Effector memory CD8-positive, alpha-beta T cell (primary cell): ENCODE measurements around the gene ASS1.

Source experiments
- ATAC-seq: fragments of 150-1000 bp; cut with Tn5 transposase; replicated peaks from 2 replicates; pipeline ENCODE4 v1.10.0; 2021; ENCODE audit warnings: mild to moderate bottlenecking, moderate library complexity
- DNase-seq, 3 experiments: peaks; one replicate each; pipeline ENCODE4 v3.0.0; 2021
- H3K27ac Mint-ChIP-seq, 2 donors: one replicate each; pipeline ENCODE4 v1.8.0; 2022; ENCODE audit warnings: mild to moderate bottlenecking in 2 of 2, mixed read lengths in 2 of 2, moderate library complexity in 2 of 2
- H3K27me3 Mint-ChIP-seq, 2 donors: one replicate each; pipeline ENCODE4 v1.8.0; 2022; ENCODE audit warnings: mixed read lengths in 2 of 2
- H3K36me3 Mint-ChIP-seq: one replicate; pipeline ENCODE4 v1.8.0; 2022; ENCODE audit warnings: mild to moderate bottlenecking, moderate library complexity, mixed read lengths; ENCODE audit not compliant: insufficient read depth
- H3K4me1 Mint-ChIP-seq, 2 donors: one replicate each; pipeline ENCODE4 v1.8.0; 2022; ENCODE audit warnings: low read depth in 2 of 2, mixed read lengths in 2 of 2
- H3K4me3 Mint-ChIP-seq, 2 donors: one replicate each; pipeline ENCODE4 v1.8.0; 2022; ENCODE audit warnings: mild to moderate bottlenecking in 2 of 2, mixed read lengths in 2 of 2, moderate library complexity in 2 of 2
- H3K9me3 Mint-ChIP-seq, 2 donors: one replicate each; pipeline ENCODE4 v1.8.0; 2022; ENCODE audit warnings: mixed read lengths in 2 of 2

The ASS1 gene

DNA sequence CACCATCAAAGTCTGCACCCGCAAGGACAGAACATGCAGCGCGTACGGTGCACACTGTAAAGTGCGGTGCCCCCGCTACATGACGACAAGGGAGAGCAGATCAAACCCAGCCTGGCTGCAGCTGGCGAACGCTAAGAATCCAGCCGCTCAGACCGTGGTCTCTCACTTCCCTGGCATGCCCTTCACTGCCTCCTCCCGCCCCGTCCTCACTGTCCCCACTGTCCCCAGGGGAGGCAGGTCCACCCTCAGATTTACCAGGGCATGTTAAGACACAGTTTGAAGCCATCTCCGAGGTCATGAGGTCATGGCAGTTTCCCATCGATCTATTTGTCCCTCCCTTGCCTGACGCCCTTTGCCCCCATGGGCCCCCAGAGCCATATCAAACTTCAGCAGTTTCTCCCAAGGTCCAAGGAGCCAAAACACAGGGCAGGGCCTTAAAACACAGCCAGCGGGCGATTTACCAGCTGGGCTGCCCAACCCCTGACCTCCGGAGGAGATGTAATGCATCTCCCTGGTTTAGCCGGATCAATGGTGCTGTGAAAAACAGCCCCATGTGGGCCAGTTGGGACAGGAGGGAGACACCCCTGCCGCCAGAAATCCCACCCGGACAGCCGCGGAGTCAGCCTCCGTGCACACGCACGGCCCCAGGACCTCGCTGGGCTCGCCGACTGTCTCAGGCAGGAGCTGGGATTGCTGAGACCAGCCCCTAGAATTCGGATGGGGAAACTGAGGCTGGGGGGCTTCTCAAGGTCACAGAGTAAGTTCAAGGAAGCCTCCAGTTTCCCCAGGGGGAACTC is 82.3 kb downstream of the ASS1 start:
- DNase-seq, result no peak
- ATAC-seq, result no peak
- Mint-ChIP-seq H3K4me3 (no peak overlapping the region), H3K27ac (no peak overlapping the region), H3K9me3 (no peaks in the 10 kb centered on the region), H3K36me3 (no peaks in the 10 kb centered on the region), H3K27me3 (peaks cover 21 to 47% of the 10 kb centered on the region in 2 donors), H3K4me1 (peaks cover 0 to 5% of the 10 kb centered on the region in 2 donors)

- DNase-seq (no peak), ATAC-seq (no peak)
- H3K36me3 Mint-ChIP-seq, result peaks cover 3% of the 10 kb centered on the region
- peaks cover 0 to 5% of the 10 kb centered on the region in 2 donors for H3K4me1 Mint-ChIP-seq
- H3K27me3 Mint-ChIP-seq, result peaks cover 26 to 47% of the 10 kb centered on the region in 2 donors
- H3K9me3 Mint-ChIP-seq, result no peaks in the 10 kb centered on the region
- no peak overlapping the region for H3K4me3 Mint-ChIP-seq
- H3K27ac Mint-ChIP-seq, result no peak overlapping the region
Observed at GRCh38 chr9:130527651-130528310, 83.0 kb downstream of the ASS1 start.

DNA sequence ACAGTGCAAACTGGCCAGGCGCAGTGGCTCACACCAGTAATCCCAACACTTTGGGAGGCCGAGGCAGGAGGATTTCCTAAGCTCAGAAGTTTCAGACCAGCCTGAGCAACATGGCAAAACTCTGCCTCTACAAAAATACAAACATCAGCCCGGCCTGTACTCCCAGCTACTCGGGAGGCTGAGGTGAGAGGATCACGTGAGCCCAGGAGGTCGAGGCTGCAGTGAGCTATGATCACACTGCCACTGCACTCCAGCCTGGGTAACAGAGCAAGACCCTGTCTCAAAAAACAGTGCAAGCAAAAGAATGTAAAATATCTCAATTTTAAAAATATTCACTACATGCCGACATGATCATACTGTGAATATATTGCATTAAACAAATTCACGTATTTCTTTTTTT is 83.9 kb downstream of the ASS1 start:
- Mint-ChIP-seq H3K4me1 (peaks cover 0 to 5% of the 10 kb centered on the region in 2 donors), H3K4me3 (no peak overlapping the region), H3K9me3 (no peaks in the 10 kb centered on the region), H3K27me3 (peaks cover 27 to 47% of the 10 kb centered on the region in 2 donors), H3K27ac (no peak overlapping the region), H3K36me3 (peaks cover 3% of the 10 kb centered on the region)
- DNase-seq (no peak), ATAC-seq (no peak)

GRCh38 chr9:130530938-130531337 is 86.2 kb downstream of the ASS1 start:
- no peaks in the 10 kb centered on the region for H3K9me3 Mint-ChIP-seq
- H3K36me3 Mint-ChIP-seq, result peaks cover 3% of the 10 kb centered on the region
- ATAC-seq, result no peak
- peaks cover 39 to 63% of the 10 kb centered on the region in 2 donors for H3K27me3 Mint-ChIP-seq
- H3K4me3 Mint-ChIP-seq, result no peak overlapping the region
- DNase-seq, result no peak
- H3K4me1 Mint-ChIP-seq, result peaks cover 4 to 9% of the 10 kb centered on the region in 2 donors
- no peak overlapping the region for H3K27ac Mint-ChIP-seq

- H3K4me1 Mint-ChIP-seq, result peaks cover 5 to 9% of the 10 kb centered on the region in 2 donors
- H3K4me3 Mint-ChIP-seq, result no peak overlapping the region
- H3K27me3 Mint-ChIP-seq, result peaks cover 43 to 63% of the 10 kb centered on the region in 2 donors
- H3K9me3 Mint-ChIP-seq, result no peaks in the 10 kb centered on the region
- DNase-seq (no peak), ATAC-seq (no peak)
- H3K36me3 Mint-ChIP-seq, result peaks cover 3% of the 10 kb centered on the region
- H3K27ac Mint-ChIP-seq, result no peak overlapping the region
Observed at GRCh38 chr9:130531670-130532069, 86.9 kb downstream of the ASS1 start.

DNA sequence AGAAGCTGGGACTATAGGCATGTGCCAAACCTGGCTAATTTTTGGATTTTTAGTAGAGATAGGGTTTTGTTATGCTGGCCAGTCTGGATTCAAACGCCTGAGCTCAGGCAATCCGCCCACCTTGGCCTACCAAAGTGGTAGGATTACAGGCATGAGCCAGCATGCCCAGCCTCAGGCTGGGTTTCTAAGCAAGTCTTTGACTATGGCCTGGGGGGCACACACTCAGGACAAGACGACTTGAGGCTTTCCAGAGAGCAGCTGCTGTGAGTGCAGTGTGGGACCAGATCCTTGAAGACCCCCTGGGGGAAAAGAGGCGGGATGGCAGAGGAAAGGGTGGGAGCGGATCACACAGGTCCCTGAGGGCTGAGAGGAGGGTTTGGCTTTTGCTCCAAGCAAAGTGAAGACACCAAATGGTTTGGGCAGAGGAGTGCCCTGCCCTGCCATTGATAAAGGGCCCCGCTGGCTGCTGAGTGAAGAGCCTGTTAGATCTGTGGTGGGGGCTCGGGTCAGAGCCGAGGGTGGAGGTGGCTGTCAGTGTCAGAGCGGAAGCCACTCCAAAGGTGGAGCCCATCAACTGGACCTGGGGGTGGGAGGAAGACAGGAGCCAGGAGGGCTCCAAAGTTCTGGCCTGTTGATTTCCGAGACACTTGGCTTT is 87.8 kb downstream of the ASS1 start:
- H3K4me3 Mint-ChIP-seq, result no peak overlapping the region
- peaks cover 8 to 10% of the 10 kb centered on the region in 2 donors for H3K4me1 Mint-ChIP-seq
- no peaks in the 10 kb centered on the region for H3K9me3 Mint-ChIP-seq
- H3K36me3 Mint-ChIP-seq, result peaks cover 3% of the 10 kb centered on the region
- DNase-seq (no peak), ATAC-seq (no peak)
- H3K27ac Mint-ChIP-seq, result no peak overlapping the region
- peaks cover 43 to 63% of the 10 kb centered on the region in 2 donors for H3K27me3 Mint-ChIP-seq

DNA sequence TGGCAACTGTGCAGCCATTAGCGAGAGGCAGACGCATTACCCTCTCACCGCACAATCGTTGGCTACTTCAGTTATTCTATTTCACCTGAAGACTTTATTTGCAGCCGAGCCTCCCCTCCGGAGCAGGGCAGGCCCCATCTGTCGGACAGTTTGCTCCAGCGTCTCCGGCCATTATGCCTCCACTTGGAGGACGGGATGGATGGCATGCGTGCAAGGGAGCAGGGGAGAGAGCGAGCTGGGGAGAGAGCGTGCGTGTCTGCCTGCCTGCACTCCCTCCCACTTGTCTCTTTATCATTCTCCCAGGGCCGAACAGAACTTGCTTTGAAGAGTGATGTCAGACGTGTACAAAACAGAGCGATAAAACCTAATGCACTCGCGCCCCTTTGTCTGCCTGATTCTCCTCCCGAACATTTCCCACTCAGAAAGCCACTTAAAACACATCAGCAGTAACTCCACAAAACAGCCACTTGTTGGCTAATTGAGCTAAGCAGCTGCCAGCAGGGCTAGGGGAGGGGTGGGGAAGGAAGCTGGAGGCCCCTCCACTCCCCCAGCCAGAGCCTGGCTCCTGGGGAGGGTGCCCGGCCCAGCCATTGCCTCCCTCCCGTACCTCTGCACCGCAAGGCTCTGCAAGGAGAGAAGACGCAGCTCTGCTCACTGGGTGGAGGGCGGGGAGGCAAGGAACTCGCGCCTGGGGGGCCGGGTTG is 91.2 kb downstream of the ASS1 start:
- Mint-ChIP-seq H3K36me3 (peaks cover 3% of the 10 kb centered on the region), H3K4me3 (no peak overlapping the region), H3K27ac (no peak overlapping the region), H3K27me3 (peaks cover 77 to 86% of the 10 kb centered on the region in 2 donors), H3K9me3 (no peaks in the 10 kb centered on the region), H3K4me1 (peaks cover 12 to 13% of the 10 kb centered on the region in 2 donors)
- ATAC-seq, result no peak
- DNase-seq, result no peak

- no peak for ATAC-seq
Observed at GRCh38 chr9:130536701-130537107, 91.9 kb downstream of the ASS1 start.

GRCh38 chr9:130537346-130538050 is 92.7 kb downstream of the ASS1 start:
- peaks cover 82 to 94% of the 10 kb centered on the region in 2 donors for H3K27me3 Mint-ChIP-seq
- no peak for DNase-seq
- no peak overlapping the region for H3K27ac Mint-ChIP-seq
- peaks cover under 1% of the 10 kb centered on the region for H3K36me3 Mint-ChIP-seq
- H3K9me3 Mint-ChIP-seq, result no peaks in the 10 kb centered on the region
- H3K4me1 Mint-ChIP-seq, result peaks cover 12 to 13% of the 10 kb centered on the region in 2 donors
- no peak for ATAC-seq
- H3K4me3 Mint-ChIP-seq, result no peak overlapping the region

More at GRCh38 chr9:130536701-130537107, 91.9 kb downstream of the ASS1 start:
- Mint-ChIP-seq H3K27ac (peak overlapping the region in 1 of 2 donors; percentile 76), H3K27me3 (peaks cover 82 to 91% of the 10 kb centered on the region in 2 donors), H3K9me3 (no peaks in the 10 kb centered on the region), H3K4me1 (peaks cover 12 to 13% of the 10 kb centered on the region in 2 donors), H3K36me3 (peaks cover 3% of the 10 kb centered on the region), H3K4me3 (peak overlapping the region in 1 of 2 donors; percentile 29)
- no peak for DNase-seq

GRCh38 chr9:130539420-130540223 is 94.9 kb downstream of the ASS1 start:
- Mint-ChIP-seq H3K36me3 (no peaks in the 10 kb centered on the region), H3K4me1 (peaks cover 12 to 13% of the 10 kb centered on the region in 2 donors), H3K27ac (no peak overlapping the region), H3K27me3 (peaks cover 85 to 92% of the 10 kb centered on the region in 2 donors), H3K9me3 (no peaks in the 10 kb centered on the region), H3K4me3 (no peak overlapping the region)
- no peak for ATAC-seq
- DNase-seq, result no peak

DNA sequence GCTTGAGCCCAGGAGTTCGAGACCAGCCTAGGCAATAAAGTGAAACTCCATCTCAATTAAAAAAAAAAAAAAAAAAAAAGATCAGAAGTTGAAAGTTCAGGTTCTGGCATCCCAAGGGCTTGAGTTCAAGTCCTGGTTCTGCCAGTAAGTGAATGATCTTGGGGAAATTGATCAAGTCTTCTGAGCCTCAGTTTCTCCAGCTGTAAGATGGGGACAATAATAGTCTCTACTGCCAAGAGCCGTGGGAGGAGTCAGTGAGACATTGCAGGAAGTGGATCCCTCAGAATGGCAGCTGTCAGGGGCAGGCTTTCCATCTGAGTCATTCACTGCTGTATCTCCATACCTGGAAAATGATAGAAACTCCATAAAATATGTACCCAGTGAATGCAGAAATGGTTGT is 96.8 kb downstream of the ASS1 start:
- no peaks in the 10 kb centered on the region for H3K9me3 Mint-ChIP-seq
- DNase-seq (no peak), ATAC-seq (no peak)
- H3K4me3 Mint-ChIP-seq, result no peak overlapping the region
- no peaks in the 10 kb centered on the region for H3K36me3 Mint-ChIP-seq
- H3K27me3 Mint-ChIP-seq, result peaks cover 68 to 80% of the 10 kb centered on the region in 2 donors
- no peak overlapping the region for H3K27ac Mint-ChIP-seq
- H3K4me1 Mint-ChIP-seq, result peaks cover 8 to 9% of the 10 kb centered on the region in 2 donors

GRCh38 chr9:130542038-130542437 is 97.3 kb downstream of the ASS1 start:
- peaks cover 63 to 75% of the 10 kb centered on the region in 2 donors for H3K27me3 Mint-ChIP-seq
- no peaks in the 10 kb centered on the region for H3K9me3 Mint-ChIP-seq
- H3K27ac Mint-ChIP-seq, result no peak overlapping the region
- H3K4me3 Mint-ChIP-seq, result no peak overlapping the region
- no peak for ATAC-seq
- DNase-seq, result no peak
- peaks cover 7% of the 10 kb centered on the region in 2 donors for H3K4me1 Mint-ChIP-seq
- H3K36me3 Mint-ChIP-seq, result no peaks in the 10 kb centered on the region
